Measurements from ENCODE around the gene SNRPA. TPM values are rescaled to one million over a fixed set of nuclear protein-coding genes. Genes with fewer than 3 reads are reported as not detected.
A peak's percentile ranks its signal among the peaks of the same experiment; 100 is the strongest.
"Not testable (repeated sequence)": the region's sequence is repeated elsewhere in the genome, so short reads cannot be mapped to it uniquely, and the experiment has no call there.

Gene SNRPA
- total RNA-seq, 1 donor from 2014 or later = 74.0 TPM

- no peak for DNase-seq (ENCODE audit: low spot score)
Observed at GRCh38 chr19:40776364-40776763, 25.4 kb downstream of the SNRPA start.

DNA sequence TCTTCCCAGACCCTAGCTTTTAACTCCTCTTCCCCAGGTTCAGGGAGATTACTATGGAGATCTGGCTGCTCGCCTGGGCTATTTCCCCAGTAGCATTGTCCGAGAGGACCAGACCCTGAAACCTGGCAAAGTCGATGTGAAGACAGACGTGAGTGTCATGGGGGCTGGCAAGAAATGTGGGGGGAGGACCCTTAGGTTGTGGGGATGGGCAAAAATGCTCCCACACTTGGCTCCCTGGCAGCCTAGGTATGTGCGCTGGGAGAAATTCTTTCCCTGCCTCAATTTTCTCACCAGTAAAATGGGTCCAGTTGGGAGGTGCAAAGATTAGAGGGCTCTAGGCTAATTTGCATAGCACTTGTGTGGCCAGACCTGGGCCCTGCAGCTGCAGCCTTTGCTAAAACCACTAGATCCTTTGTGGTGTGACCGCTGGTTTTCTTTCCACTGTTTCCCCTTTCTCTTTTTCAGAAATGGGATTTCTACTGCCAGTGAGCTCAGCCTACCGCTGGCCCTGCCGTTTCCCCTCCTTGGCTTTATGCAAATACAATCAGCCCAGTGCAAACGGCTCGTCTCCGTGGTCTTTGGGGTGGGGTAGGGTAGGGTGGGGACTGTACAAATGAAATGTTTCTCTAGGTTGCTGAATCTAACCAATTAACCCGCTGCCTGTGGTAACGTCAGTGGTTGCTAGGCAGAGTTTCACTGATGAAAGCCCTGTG lies 26.1 kb downstream of the SNRPA start:
- peak; percentile 93 for DNase-seq (ENCODE audit: low spot score)

- DNase-seq (ENCODE audit: low spot score) = no peak
Observed at GRCh38 chr19:40777645-40777936, 26.6 kb downstream of the SNRPA start.

GRCh38 chr19:40777937-40778705 lies 27.1 kb downstream of the SNRPA start, which contains the start of gene RAB4B:
RAB4B (plus strand) TSS chr19:40778247; CDS start chr19:40778376, 129 bp downstream.
- DNase-seq (ENCODE audit: low spot score) = peak; percentile 100

- no peak for DNase-seq (ENCODE audit: low spot score)
Observed at GRCh38 chr19:40778706-40779284, 27.8 kb downstream of the SNRPA start.

DNA sequence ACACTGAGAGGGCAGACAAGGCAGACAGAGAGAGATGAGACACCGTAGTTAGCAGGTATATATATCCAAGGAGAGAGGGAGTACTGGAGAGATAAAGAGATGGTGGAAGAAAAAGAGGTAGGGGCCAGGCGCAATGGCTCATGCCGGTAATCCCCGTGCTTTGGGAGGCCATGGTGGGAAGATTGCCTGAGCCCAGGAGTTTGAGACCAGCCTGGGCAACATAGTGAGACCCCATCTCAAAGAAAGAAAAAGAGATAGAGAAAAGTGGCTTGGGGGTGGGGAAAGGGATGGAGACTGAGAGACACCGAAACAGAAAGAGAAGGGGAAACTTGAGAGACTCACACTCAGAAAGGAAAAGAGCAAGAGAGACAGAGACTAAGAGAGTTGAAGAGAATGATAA lies 29.6 kb downstream of the SNRPA start:
- no peak for DNase-seq (ENCODE audit: low spot score)

DNA sequence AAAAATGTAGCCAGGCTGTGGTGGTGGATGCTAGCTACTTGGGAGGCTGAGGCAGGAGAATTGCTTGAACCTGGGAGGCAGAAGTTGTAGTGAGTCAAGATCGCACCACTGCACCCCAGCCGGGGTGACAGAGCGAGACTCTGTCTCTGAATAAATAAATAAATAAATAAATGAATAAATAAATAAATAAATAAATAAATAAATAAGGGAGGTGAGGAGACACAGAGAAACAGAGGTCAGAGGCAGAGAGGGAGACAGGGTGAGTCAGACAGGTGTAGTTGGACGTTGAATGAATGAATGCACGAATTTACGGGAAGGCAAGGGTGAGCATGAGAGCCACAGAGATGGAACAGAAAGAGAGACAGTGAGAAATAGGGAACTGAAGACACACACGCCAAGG lies 30.1 kb downstream of the SNRPA start:
- DNase-seq (ENCODE audit: low spot score) = no peak

DNA sequence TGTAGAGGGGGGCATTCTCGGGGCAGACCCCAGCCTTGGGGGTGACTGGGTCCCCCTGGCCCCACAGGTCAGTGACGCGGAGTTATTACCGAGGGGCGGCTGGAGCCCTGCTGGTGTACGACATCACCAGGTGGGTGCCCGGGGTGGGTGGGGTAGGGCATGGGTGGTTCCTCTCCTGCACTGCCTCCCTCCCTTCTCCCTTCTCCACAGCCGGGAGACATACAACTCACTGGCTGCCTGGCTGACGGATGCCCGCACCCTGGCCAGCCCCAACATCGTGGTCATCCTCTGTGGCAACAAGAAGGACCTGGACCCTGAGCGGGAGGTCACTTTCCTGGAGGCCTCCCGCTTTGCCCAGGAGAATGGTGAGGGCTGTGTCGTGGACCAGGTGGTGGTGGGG lies 32.7 kb downstream of the SNRPA start:
- DNase-seq (ENCODE audit: low spot score) = no peak

- DNase-seq (ENCODE audit: low spot score) = not testable (repeated sequence)
Observed at GRCh38 chr19:40784146-40784545, 33.1 kb downstream of the SNRPA start.

GRCh38 chr19:40785526-40785925 lies 34.5 kb downstream of the SNRPA start:
- DNase-seq (ENCODE audit: low spot score) = no peak

GRCh38 chr19:40786060-40787037 lies 35.3 kb downstream of the SNRPA start:
- DNase-seq (ENCODE audit: low spot score) = no peak

DNA sequence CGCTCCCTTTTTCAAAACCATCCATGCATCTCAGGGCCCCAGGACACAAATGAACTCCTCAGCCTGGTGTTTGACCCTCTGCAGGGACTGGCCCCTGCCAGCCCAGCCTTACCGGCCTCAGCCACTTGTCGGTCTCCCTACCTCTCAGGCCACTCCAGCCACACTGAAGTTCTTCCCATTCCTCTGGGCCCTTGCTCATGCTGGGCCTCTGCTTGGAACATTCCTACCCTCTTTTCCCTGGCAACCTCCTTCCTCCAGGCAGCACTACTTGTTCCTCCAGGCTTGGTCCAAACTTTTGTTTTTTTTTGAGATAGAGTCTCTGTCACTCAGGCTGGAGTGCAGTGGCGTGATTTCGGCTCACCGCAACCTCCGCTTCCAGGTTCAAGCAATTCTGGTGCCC lies 40.3 kb downstream of the SNRPA start:
- DNase-seq (ENCODE audit: low spot score) = no peak

- no peak for DNase-seq (ENCODE audit: low spot score)
Observed at GRCh38 chr19:40791996-40792395, 41.0 kb downstream of the SNRPA start.

DNA sequence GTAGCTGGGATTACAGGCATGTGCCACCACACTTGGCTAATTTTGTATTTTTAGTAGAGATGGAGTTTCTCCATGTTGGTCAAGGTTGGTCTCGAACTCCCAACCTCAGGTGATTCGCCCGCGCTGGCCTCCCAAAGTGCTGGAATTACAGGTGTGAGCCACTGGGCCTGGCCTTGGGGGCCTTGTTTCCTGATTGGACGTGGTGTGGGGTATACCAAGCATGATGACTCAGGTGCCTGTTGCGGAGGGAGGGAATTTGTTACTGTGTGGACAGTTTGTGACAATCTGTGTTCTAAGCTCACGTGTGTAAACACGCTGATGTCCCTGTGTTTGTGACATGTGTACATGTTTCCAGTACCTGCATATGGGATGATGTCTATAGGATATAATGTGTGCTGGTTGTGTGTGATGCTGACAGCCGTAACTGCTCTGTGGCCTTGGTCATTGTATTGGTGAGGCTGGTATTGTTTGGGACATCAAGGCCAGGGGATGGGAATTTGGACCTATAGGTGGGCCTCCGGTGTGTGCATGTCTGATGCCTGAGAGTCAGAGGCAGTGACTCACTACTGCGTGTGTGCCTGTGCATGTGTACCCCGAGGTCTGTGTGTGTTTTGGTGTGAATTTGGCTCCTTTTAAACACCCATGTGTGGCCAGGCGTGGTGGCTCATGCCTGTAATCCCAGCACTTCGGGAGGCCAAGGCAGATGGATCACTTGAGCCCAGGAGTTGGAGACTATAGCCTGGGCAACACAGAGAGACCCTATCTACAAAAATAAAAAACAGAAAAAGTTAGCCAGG lies 46.4 kb downstream of the SNRPA start:
- no peak for DNase-seq (ENCODE audit: low spot score)

DNA sequence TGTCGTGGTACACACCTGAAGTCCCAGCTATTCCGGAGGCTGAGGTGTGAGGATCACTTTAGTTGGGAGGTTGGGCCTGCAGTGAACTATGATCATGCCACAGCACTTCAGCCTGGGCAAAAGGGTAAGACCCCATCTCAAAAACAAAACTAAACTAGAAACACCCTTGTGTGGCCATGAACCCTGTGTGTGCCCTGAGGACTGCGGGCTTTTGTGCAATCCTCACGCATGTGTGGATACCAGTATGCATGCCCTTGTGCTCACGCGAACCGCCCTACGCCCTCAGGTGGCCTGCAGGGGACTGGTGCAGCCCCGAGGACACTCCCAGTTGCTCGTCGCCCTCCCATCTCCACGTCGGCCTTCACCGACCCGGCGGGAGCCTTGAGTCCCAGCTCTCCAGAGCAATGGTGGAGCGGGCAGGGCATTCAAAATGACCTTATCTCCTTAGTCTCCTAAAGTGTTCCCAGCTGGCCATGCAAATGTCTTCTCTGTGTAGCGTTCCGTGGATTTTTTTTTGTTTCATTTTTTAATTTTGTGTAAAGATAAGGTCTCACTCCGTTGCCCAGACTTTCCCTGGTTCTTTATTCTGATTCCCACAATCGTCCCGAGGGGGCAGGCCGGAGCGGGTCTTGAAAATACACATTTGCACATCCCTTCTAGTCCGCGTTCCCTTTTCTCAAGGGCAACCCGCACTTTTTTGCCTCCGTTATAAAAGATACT lies 47.1 kb downstream of the SNRPA start:
- DNase-seq (ENCODE audit: low spot score) = peak; percentile 77

DNA sequence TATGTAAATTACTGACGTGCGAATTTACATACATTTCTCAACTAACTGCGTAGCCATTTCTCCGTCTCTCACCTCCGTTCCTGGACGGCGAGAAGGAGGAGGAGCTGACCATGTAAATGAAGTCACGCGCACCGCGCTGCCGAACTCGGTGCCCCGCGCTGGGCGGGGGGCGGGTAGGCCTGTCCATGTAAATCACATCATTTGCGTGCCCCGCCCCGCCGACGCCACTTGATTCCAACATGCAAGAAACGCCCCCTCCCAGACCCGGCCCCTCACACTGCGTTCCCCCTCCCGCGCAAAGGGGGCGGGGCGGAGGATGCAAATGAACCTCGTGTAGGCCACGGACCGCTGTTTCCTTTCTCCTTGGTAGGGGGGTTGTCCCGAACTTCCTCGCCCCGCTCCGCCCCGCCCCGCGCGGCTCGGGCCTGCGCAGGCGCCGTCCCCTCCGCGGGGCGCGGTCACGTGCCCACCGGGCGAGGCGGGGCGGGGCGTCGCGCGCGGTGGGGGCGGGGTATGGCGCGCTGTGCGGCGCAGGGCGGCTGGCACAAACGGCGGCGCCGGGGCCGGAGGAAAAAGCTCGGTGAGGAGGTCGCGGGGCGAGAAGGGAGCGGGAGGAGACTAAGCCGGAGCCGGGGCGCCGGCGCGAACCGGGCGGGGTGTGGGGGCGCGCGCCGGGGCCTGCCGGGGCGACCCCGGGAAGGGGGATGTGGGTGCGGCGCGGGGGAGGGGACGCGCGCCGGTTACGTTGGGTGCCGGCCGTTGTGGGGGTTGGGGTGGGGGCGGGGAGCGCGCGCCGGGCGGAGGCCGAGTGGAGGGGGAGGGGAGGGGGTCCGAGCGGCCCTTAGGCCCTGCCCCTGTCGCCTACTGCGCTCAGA lies 47.9 kb downstream of the SNRPA start, which contains the start of gene EGLN2:
Gene EGLN2, plus strand, starts transcription at position 509 of the 875 bp plus-strand sequence. CDS start 1,382 bp downstream, outside the sequence.
- DNase-seq (ENCODE audit: low spot score) = peak; percentile 100

GRCh38 chr19:40799558-40800338 lies 48.7 kb downstream of the SNRPA start:
- DNase-seq (ENCODE audit: low spot score) = no peak

DNA sequence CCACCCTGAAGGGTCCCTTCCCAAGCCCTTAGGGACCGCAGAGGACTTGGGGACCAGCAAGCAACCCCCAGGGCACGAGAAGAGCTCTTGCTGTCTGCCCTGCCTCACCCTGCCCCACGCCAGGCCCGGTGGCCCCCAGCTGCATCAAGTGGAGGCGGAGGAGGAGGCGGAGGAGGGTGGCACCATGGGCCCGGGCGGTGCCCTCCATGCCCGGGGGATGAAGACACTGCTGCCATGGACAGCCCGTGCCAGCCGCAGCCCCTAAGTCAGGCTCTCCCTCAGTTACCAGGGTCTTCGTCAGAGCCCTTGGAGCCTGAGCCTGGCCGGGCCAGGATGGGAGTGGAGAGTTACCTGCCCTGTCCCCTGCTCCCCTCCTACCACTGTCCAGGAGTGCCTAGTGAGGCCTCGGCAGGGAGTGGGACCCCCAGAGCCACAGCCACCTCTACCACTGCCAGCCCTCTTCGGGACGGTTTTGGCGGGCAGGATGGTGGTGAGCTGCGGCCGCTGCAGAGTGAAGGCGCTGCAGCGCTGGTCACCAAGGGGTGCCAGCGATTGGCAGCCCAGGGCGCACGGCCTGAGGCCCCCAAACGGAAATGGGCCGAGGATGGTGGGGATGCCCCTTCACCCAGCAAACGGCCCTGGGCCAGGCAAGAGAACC lies 49.5 kb downstream of the SNRPA start:
- DNase-seq (ENCODE audit: low spot score) = no peak
